CD4-positive, alpha-beta T cell treated with Interleukin-6 for 4 hours (primary cell): ENCODE results near the gene SS18L1.

Experiments used
- DNase-seq: peaks from one replicate; pipeline ENCODE4 v3.0.0-alpha.2; 2020; ENCODE audit warnings: mixed read lengths

Gene SS18L1

GRCh38 chr20:62120990-62121775 lies 22.4 kb upstream of the SS18L1 start:
- DNase-seq: no peak

GRCh38 chr20:62121776-62122653 lies 21.6 kb upstream of the SS18L1 start, which contains the start of gene LSM14B:
LSM14B (plus strand) TSS chr20:62122475; CDS start chr20:62122667, 192 bp downstream.
- peak; percentile 97 for DNase-seq

GRCh38 chr20:62122654-62123449 lies 20.7 kb upstream of the SS18L1 start:
- peak; percentile 58 for DNase-seq

- DNase-seq: no peak
These were observed 20.0 kb upstream of the SS18L1 start for GRCh38 chr20:62123450-62124118.

- no peak for DNase-seq
These were observed 17.4 kb upstream of the SS18L1 start for GRCh38 chr20:62126141-62126540.

- no peak for DNase-seq
These were observed 15.8 kb upstream of the SS18L1 start for GRCh38 chr20:62127799-62128198.

GRCh38 chr20:62128502-62128901 lies 15.1 kb upstream of the SS18L1 start:
- no peak for DNase-seq

GRCh38 chr20:62129731-62130531 lies 13.6 kb upstream of the SS18L1 start:
- no peak for DNase-seq

GRCh38 chr20:62131560-62132320 lies 11.8 kb upstream of the SS18L1 start:
- DNase-seq: no peak

GRCh38 chr20:62132421-62132820 lies 11.1 kb upstream of the SS18L1 start:
- no peak for DNase-seq

- no peak for DNase-seq
These were observed 10.3 kb upstream of the SS18L1 start for GRCh38 chr20:62133051-62133845.

GRCh38 chr20:62133864-62134263 lies 9.7 kb upstream of the SS18L1 start:
- no peak for DNase-seq

- no peak for DNase-seq
These were observed 8.8 kb upstream of the SS18L1 start for GRCh38 chr20:62134735-62135231.

GRCh38 chr20:62135573-62136266 lies 7.8 kb upstream of the SS18L1 start:
- DNase-seq: no peak

GRCh38 chr20:62136283-62137091 lies 7.1 kb upstream of the SS18L1 start:
- peak; percentile 82 for DNase-seq

- DNase-seq: no peak
These were observed 6.5 kb upstream of the SS18L1 start for GRCh38 chr20:62137092-62137384.

GRCh38 chr20:62137478-62138203 lies 5.9 kb upstream of the SS18L1 start:
- no peak for DNase-seq

GRCh38 chr20:62138204-62138543 lies 5.4 kb upstream of the SS18L1 start:
- no peak for DNase-seq
